GM12891 (cell line): Measurements from ENCODE around the gene SLC25A21.

Experiments used
- PAX5 ChIP-seq: IDR thresholded peaks from 2 replicates; pipeline ENCODE4 v1.6.1; 2011; ENCODE audit warnings: low read length, moderate library complexity, mild to moderate bottlenecking; ENCODE audit not compliant: insufficient read depth, severe bottlenecking
- POLR2A ChIP-seq: IDR thresholded peaks from 2 replicates; pipeline ENCODE4 v1.6.1; 2011; ENCODE audit warnings: low read depth, low read length, control low read depth
- POLR2AphosphoS5 ChIP-seq: IDR thresholded peaks from 2 replicates; pipeline ENCODE4 v1.6.1; 2011; ENCODE audit warnings: low read depth, low read length, control low read depth
- POU2F2 ChIP-seq: IDR thresholded peaks from 2 replicates; pipeline ENCODE4 v1.6.1; 2011; ENCODE audit warnings: low read depth, mild to moderate bottlenecking, control low read depth, low read length, moderate library complexity
- TAF1 ChIP-seq: IDR thresholded peaks from 2 replicates; pipeline ENCODE4 v1.6.1; 2011; ENCODE audit warnings: low read depth, low read length, control low read depth

DNA sequence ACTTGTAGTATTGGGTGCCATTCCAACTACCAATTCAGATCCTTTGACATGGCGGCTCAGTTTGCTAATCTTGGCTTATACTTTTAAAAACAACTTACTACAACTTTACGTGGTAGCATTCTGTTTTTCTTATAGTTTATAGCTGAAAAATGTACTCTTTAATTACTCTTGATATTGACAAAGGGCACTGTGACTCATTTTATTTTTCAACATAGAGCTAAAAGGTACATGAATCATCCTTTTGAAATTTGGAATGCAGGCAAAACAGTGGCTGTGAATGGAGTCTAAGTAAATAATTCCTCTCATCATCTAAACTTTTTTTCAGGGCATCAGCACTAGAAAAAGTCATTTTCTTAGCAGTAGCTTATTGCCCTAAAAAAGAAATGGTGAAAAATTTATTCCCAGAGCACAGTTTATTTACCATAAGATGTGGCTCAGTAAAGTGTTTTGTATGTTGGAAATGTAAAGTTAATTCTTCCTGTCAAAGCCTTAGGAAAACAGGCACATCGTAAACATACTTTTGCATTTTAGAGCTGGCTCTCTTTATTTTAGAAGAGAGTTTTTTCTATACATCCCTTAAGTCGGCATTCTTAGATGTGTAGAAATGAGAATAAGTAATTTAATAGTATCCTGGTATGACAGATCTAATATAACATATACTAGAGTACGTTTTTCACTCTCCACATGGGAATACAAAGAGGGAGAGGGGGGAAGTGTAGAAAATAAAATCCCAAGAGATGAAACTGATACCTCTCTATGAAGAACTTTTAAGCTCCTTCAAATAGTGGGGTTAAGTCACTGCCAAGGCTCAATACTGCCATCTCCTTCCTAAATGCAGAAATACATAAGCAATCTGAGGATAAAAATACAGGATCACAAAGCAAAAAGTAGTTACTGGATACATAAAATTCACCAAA, 55.2 kb downstream of the SLC25A21 start:
- TF ChIP-seq POLR2AphosphoS5 (no peak), POLR2A (no peak), POU2F2 (no peak), TAF1 (no peak), PAX5 (no peak)
